Memory B cell (primary cell): ENCODE measurements around the gene KCNMA1.

Experiments used
- ATAC-seq: fragments of 150-1000 bp; cut with Tn5 transposase; 2 replicates; pipeline ENCODE4 v1.10.0; 2021; ENCODE audit warnings: low read depth, mild to moderate bottlenecking, moderate library complexity
- DNase-seq, 2 donors: peaks; one replicate each; pipeline ENCODE4 v3.0.0; 2022; ENCODE audit warnings: low spot score in 2 of 2
- H3K27ac Mint-ChIP-seq: one replicate; pipeline ENCODE4 v1.8.0; 2022; ENCODE audit warnings: mild to moderate bottlenecking, moderate library complexity, mixed read lengths
- H3K27me3 Mint-ChIP-seq: one replicate; pipeline ENCODE4 v1.8.0; 2022; ENCODE audit warnings: mixed read lengths
- H3K36me3 Mint-ChIP-seq: one replicate; pipeline ENCODE4 v1.8.0; 2022; ENCODE audit warnings: mild to moderate bottlenecking, mixed read lengths
- H3K4me1 Mint-ChIP-seq: one replicate; pipeline ENCODE4 v1.8.0; 2022; ENCODE audit warnings: mixed read lengths
- H3K4me3 Mint-ChIP-seq: one replicate; pipeline ENCODE4 v1.8.0; 2022; ENCODE audit warnings: mild to moderate bottlenecking, moderate library complexity, mixed read lengths
- H3K9me3 Mint-ChIP-seq: one replicate; pipeline ENCODE4 v1.8.0; 2022; ENCODE audit warnings: mixed read lengths

KCNMA1 gene

GRCh38 chr10:77101341-77101740 is 536.3 kb downstream of the KCNMA1 start:
- H3K4me1 Mint-ChIP-seq: no peaks in the 10 kb centered on the region

GRCh38 chr10:77099136-77099535 is 538.5 kb downstream of the KCNMA1 start:
- Mint-ChIP-seq H3K36me3 (no peaks in the 10 kb centered on the region), H3K27me3 (peaks cover 4% of the 10 kb centered on the region), H3K27ac (no peak overlapping the region), H3K9me3 (no peaks in the 10 kb centered on the region), H3K4me3 (no peak overlapping the region), H3K4me1 (no peaks in the 10 kb centered on the region)
- ATAC-seq: no peak
- no peak for DNase-seq

More at GRCh38 chr10:77101341-77101740, 536.3 kb downstream of the KCNMA1 start:
- DNase-seq (no peak), ATAC-seq (no peak)
- H3K27ac Mint-ChIP-seq: no peak overlapping the region
- no peaks in the 10 kb centered on the region for H3K9me3 Mint-ChIP-seq
- no peaks in the 10 kb centered on the region for H3K36me3 Mint-ChIP-seq
- no peak overlapping the region for H3K4me3 Mint-ChIP-seq
- peaks cover 3% of the 10 kb centered on the region for H3K27me3 Mint-ChIP-seq

- ATAC-seq (no peak), DNase-seq (no peak)
- Mint-ChIP-seq H3K4me1 (no peaks in the 10 kb centered on the region), H3K9me3 (no peaks in the 10 kb centered on the region), H3K27me3 (peaks cover 4% of the 10 kb centered on the region), H3K36me3 (no peaks in the 10 kb centered on the region), H3K4me3 (no peak overlapping the region), H3K27ac (no peak overlapping the region)
These were observed 540.0 kb downstream of the KCNMA1 start for GRCh38 chr10:77097625-77098024.

GRCh38 chr10:77093126-77093525 is 544.5 kb downstream of the KCNMA1 start:
- no peaks in the 10 kb centered on the region for H3K36me3 Mint-ChIP-seq
- H3K4me1 Mint-ChIP-seq: no peaks in the 10 kb centered on the region
- H3K9me3 Mint-ChIP-seq: no peaks in the 10 kb centered on the region
- no peak overlapping the region for H3K27ac Mint-ChIP-seq
- no peak for ATAC-seq
- peaks cover 1% of the 10 kb centered on the region for H3K27me3 Mint-ChIP-seq
- no peak overlapping the region for H3K4me3 Mint-ChIP-seq
- DNase-seq: no peak

GRCh38 chr10:77091597-77092165 is 545.9 kb downstream of the KCNMA1 start:
- H3K27me3 Mint-ChIP-seq: peaks cover 1% of the 10 kb centered on the region
- no peak overlapping the region for H3K27ac Mint-ChIP-seq
- H3K4me1 Mint-ChIP-seq: no peaks in the 10 kb centered on the region
- ATAC-seq (no peak), DNase-seq (no peak)
- no peaks in the 10 kb centered on the region for H3K36me3 Mint-ChIP-seq
- H3K4me3 Mint-ChIP-seq: no peak overlapping the region
- no peaks in the 10 kb centered on the region for H3K9me3 Mint-ChIP-seq

GRCh38 chr10:77090381-77091356 is 546.9 kb downstream of the KCNMA1 start:
- no peak overlapping the region for H3K4me3 Mint-ChIP-seq
- ATAC-seq (no peak), DNase-seq (no peak)
- no peaks in the 10 kb centered on the region for H3K27me3 Mint-ChIP-seq
- H3K4me1 Mint-ChIP-seq: no peaks in the 10 kb centered on the region
- no peaks in the 10 kb centered on the region for H3K36me3 Mint-ChIP-seq
- H3K27ac Mint-ChIP-seq: no peak overlapping the region
- no peaks in the 10 kb centered on the region for H3K9me3 Mint-ChIP-seq

GRCh38 chr10:77087366-77087765 is 550.2 kb downstream of the KCNMA1 start:
- Mint-ChIP-seq H3K9me3 (no peaks in the 10 kb centered on the region), H3K27me3 (no peaks in the 10 kb centered on the region), H3K27ac (no peak overlapping the region), H3K36me3 (no peaks in the 10 kb centered on the region), H3K4me1 (no peaks in the 10 kb centered on the region), H3K4me3 (no peak overlapping the region)
- ATAC-seq (no peak), DNase-seq (no peak)

GRCh38 chr10:77086081-77086480 is 551.5 kb downstream of the KCNMA1 start:
- no peaks in the 10 kb centered on the region for H3K4me1 Mint-ChIP-seq
- no peak for ATAC-seq
- H3K36me3 Mint-ChIP-seq: no peaks in the 10 kb centered on the region
- no peaks in the 10 kb centered on the region for H3K27me3 Mint-ChIP-seq
- H3K4me3 Mint-ChIP-seq: no peak overlapping the region
- no peak overlapping the region for H3K27ac Mint-ChIP-seq
- H3K9me3 Mint-ChIP-seq: no peaks in the 10 kb centered on the region
- DNase-seq: no peak

- H3K27me3 Mint-ChIP-seq: no peaks in the 10 kb centered on the region
- no peaks in the 10 kb centered on the region for H3K4me1 Mint-ChIP-seq
- no peak overlapping the region for H3K27ac Mint-ChIP-seq
- no peaks in the 10 kb centered on the region for H3K9me3 Mint-ChIP-seq
- H3K36me3 Mint-ChIP-seq: no peaks in the 10 kb centered on the region
- DNase-seq: no peak
- no peak for ATAC-seq
- no peak overlapping the region for H3K4me3 Mint-ChIP-seq
These were observed 552.3 kb downstream of the KCNMA1 start for GRCh38 chr10:77085344-77085743.

- ATAC-seq: no peak
These were observed 553.0 kb downstream of the KCNMA1 start for GRCh38 chr10:77084431-77085144.

GRCh38 chr10:77082601-77083252 is 554.9 kb downstream of the KCNMA1 start:
- no peak for DNase-seq
- Mint-ChIP-seq H3K4me1 (no peaks in the 10 kb centered on the region), H3K36me3 (no peaks in the 10 kb centered on the region), H3K27me3 (no peaks in the 10 kb centered on the region), H3K9me3 (no peaks in the 10 kb centered on the region), H3K27ac (no peak overlapping the region), H3K4me3 (no peak overlapping the region)
- ATAC-seq: no peak

More at GRCh38 chr10:77084431-77085144, 553.0 kb downstream of the KCNMA1 start:
- Mint-ChIP-seq H3K4me3 (no peak overlapping the region), H3K9me3 (no peaks in the 10 kb centered on the region), H3K27ac (no peak overlapping the region), H3K36me3 (no peaks in the 10 kb centered on the region), H3K4me1 (no peaks in the 10 kb centered on the region), H3K27me3 (no peaks in the 10 kb centered on the region)
- DNase-seq: no peak

GRCh38 chr10:77081481-77081891 is 556.1 kb downstream of the KCNMA1 start:
- no peaks in the 10 kb centered on the region for H3K27me3 Mint-ChIP-seq
- DNase-seq (no peak), ATAC-seq (no peak)

GRCh38 chr10:77080361-77081027 is 557.1 kb downstream of the KCNMA1 start:
- no peaks in the 10 kb centered on the region for H3K27me3 Mint-ChIP-seq
- no peaks in the 10 kb centered on the region for H3K9me3 Mint-ChIP-seq
- no peak for ATAC-seq
- no peak overlapping the region for H3K27ac Mint-ChIP-seq
- H3K4me3 Mint-ChIP-seq: no peak overlapping the region
- no peaks in the 10 kb centered on the region for H3K4me1 Mint-ChIP-seq
- DNase-seq: no peak
- no peaks in the 10 kb centered on the region for H3K36me3 Mint-ChIP-seq

More at GRCh38 chr10:77081481-77081891, 556.1 kb downstream of the KCNMA1 start:
- H3K9me3 Mint-ChIP-seq: no peaks in the 10 kb centered on the region
- no peak overlapping the region for H3K4me3 Mint-ChIP-seq
- H3K4me1 Mint-ChIP-seq: no peaks in the 10 kb centered on the region
- H3K36me3 Mint-ChIP-seq: no peaks in the 10 kb centered on the region
- H3K27ac Mint-ChIP-seq: no peak overlapping the region
